ENCODE results near the gene ZSWIM4. TPM values are rescaled to one million over a fixed set of nuclear protein-coding genes. Genes with fewer than 3 reads are reported as not detected.

Gene ZSWIM4
- total RNA-seq, 1 experiment from 2014 or later: 11.5 TPM

- no TSS peak for BruUV-seq (replicated peaks)
Measured at GRCh38 chr19:13847407-13848339, 52.4 kb downstream of the ZSWIM4 start.

DNA sequence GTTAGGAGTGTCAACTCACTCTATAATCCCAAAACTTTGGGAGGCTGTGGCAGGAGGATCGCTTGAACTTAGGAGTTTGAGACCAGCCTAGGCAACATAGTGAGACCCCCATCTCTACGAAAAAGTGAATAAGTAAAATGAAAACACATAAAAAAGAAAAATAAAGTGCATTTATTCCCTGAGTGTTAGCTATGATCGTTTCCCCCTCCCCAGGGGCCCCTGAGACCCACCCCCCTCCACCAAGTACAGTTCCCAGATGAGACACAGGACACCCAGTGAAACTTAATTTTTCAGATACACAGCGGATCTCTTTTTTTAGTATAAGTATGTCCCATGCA lies 53.1 kb downstream of the ZSWIM4 start:
- peak overlapping the region; percentile 97 for H3K27ac Mint-ChIP-seq (ENCODE audit: unreplicated experiment)

More at GRCh38 chr19:13847407-13848339, 52.4 kb downstream of the ZSWIM4 start:
- H3K27ac Mint-ChIP-seq (ENCODE audit: unreplicated experiment): peak overlapping the region; percentile 98
- H3K4me1 Mint-ChIP-seq (ENCODE audit: low read depth, unreplicated experiment): peaks cover 31% of the 10 kb centered on the region
- no peaks in the 10 kb centered on the region for H3K27me3 Mint-ChIP-seq (ENCODE audit: unreplicated experiment)
- peaks cover 78% of the 10 kb centered on the region for H3K36me3 Mint-ChIP-seq (ENCODE audit: insufficient read depth, unreplicated experiment)
- intact Hi-C loops (cut with micrococcal nuclease; ENCODE audit: unreplicated experiment): no loop called here
- CTCF ChIA-PET: interaction anchor here (1.9 kb wide), 1 partner anchor 73 kb away, joined by 13 read pairs; the partner anchor contains the start of gene C19orf53
- peak overlapping the region; percentile 60 for H3K4me3 Mint-ChIP-seq (ENCODE audit: low read depth, unreplicated experiment)
- TF ChIP-seq, protein P1, sequence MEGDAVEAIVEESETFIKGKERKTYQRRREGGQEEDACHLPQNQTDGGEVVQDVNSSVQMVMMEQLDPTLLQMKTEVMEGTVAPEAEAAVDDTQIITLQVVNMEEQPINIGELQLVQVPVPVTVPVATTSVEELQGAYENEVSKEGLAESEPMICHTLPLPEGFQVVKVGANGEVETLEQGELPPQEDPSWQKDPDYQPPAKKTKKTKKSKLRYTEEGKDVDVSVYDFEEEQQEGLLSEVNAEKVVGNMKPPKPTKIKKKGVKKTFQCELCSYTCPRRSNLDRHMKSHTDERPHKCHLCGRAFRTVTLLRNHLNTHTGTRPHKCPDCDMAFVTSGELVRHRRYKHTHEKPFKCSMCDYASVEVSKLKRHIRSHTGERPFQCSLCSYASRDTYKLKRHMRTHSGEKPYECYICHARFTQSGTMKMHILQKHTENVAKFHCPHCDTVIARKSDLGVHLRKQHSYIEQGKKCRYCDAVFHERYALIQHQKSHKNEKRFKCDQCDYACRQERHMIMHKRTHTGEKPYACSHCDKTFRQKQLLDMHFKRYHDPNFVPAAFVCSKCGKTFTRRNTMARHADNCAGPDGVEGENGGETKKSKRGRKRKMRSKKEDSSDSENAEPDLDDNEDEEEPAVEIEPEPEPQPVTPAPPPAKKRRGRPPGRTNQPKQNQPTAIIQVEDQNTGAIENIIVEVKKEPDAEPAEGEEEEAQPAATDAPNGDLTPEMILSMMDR (IDR thresholded peaks at IDR 0.05; ENCODE audit: unreplicated experiment): no peak
- DNase-seq: peak; percentile 88
- H3K9me3 Mint-ChIP-seq (ENCODE audit: low read depth, unreplicated experiment): no peaks in the 10 kb centered on the region

DNA sequence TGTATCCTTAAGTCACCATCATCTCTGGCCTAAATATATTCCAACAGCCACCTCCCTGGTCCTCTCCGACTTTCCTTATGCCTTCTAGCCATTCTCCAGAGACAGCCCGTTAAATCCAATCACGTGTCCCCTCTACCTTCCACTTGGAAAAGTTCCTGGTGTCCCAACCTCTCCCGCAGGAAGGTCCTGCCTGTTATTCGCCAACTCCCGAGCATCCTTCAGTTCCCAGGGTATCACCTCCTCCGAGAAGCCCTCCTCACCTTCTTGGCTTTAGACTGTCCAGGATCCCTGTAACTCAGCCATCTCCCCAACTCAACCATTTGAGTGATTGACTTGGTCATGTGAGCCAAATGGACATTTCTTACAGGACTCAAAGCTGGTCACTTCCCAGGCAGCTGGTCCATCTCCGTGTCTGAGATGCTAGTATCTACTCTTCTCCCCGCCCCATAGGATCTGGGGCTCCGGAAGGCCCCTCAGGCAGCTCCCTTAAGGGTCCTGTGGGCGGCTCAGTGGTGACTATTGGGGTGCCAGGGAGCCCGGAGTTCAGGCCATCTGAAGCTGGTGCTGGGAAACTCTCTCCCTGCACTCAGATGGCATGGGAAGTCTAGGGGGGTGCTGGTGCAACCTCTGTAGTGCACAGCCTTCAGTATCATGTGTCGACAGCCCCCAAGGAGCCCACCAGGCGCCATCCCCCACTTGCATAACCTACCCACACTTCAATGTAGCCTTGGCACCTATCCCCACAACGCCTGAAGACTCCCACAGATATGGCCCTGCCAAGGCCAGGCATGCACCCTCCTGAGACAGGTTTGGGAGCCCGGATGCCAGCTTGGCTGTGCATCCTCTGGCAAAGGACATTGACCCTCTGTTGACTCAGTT lies 53.8 kb downstream of the ZSWIM4 start:
- Mint-ChIP-seq H3K4me3 (ENCODE audit: low read depth, unreplicated experiment) (peak overlapping the region; percentile 8), H3K9me3 (ENCODE audit: low read depth, unreplicated experiment) (no peaks in the 10 kb centered on the region), H3K4me1 (ENCODE audit: low read depth, unreplicated experiment) (peaks cover 31% of the 10 kb centered on the region), H3K36me3 (ENCODE audit: insufficient read depth, unreplicated experiment) (peaks cover 70% of the 10 kb centered on the region), H3K27me3 (ENCODE audit: unreplicated experiment) (no peaks in the 10 kb centered on the region), H3K27ac (ENCODE audit: unreplicated experiment) (peak overlapping the region; percentile 97)
- DNase-seq: no peak
- CTCF ChIA-PET: no interaction called here
- intact Hi-C loops (cut with micrococcal nuclease; ENCODE audit: unreplicated experiment): no loop called here
- BruUV-seq (replicated peaks): no TSS peak
- TF ChIP-seq, protein P1 (IDR thresholded peaks at IDR 0.05; ENCODE audit: unreplicated experiment): no peak

More for the DNA sequence above, 53.1 kb downstream of the ZSWIM4 start:
- H3K36me3 Mint-ChIP-seq (ENCODE audit: insufficient read depth, unreplicated experiment): peaks cover 72% of the 10 kb centered on the region
- no peak for DNase-seq
- H3K9me3 Mint-ChIP-seq (ENCODE audit: low read depth, unreplicated experiment): no peaks in the 10 kb centered on the region
- H3K4me1 Mint-ChIP-seq (ENCODE audit: low read depth, unreplicated experiment): peaks cover 31% of the 10 kb centered on the region
- H3K27me3 Mint-ChIP-seq (ENCODE audit: unreplicated experiment): no peaks in the 10 kb centered on the region
- H3K4me3 Mint-ChIP-seq (ENCODE audit: low read depth, unreplicated experiment): no peak overlapping the region
- CTCF ChIA-PET: no interaction called here
- BruUV-seq (replicated peaks): no TSS peak
- TF ChIP-seq, protein P1 (IDR thresholded peaks at IDR 0.05; ENCODE audit: unreplicated experiment): no peak
- intact Hi-C loops (cut with micrococcal nuclease; ENCODE audit: unreplicated experiment): no loop called here

Data from Calu3 (cell line).